ENCODE results near the gene STRC.
"Not testable (repeated sequence)": the region's sequence is repeated elsewhere in the genome, so short reads cannot be mapped to it uniquely, and the experiment has no call there.

The STRC gene

DNA sequence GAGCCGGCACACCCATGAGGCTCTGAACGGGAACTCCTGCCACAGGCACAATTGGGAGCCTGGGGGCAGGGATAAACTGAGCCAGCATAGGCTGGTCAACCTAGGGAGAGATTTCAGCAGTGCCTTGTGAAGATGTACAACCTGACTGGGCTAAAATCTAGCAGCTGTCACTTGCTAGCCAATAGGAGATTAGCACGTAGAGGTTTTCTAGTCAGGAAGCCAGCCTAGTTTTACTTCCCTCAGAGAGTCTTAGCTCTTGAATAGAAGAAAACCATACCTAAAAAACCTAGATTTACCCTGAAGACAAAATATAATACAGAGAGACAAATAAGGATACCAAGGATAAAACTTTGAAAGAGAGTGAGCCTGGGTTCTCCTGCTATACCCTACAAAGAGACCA is 55.8 kb downstream of the STRC start:
- DNase-seq: not testable (repeated sequence)

DNA sequence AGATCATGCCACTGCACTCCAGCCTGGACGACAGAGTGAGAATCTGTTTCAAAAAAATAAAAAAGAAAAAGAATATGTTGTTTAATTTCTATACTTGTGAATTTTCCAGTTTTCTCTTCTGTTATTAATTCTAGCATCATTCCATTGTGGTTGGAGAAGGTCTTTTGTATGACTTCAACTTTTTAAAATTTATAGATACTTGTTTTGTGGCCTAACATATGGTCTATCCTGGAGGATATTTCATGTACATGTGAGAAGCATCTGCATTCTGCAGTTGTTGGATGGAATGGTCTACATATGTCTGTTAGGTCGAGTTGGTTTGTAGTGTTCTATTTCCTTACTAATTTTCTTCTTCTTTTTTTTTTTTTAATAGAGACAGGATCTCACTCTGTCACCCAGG is 65.6 kb downstream of the STRC start:
- DNase-seq: no peak

DNA sequence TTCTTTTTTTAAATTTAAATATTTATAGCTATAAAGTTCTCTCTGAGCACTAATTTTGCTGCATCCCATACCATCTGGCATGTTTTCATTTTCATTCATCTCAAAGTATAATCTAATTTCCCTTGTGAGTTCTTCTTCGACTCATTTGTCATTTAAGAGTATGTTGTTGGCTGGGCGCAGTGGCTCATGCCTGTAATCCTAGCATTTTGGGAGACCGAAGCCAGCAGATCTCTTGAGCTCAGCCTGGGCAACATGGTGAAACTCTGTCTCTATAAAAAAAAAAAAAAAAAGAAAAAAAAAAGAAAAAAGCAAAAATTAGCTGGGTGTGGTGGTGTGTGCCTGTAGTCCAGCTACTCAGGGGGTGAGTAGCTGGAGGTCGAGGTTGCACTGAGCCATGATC is 66.3 kb downstream of the STRC start:
- no peak for DNase-seq

DNA sequence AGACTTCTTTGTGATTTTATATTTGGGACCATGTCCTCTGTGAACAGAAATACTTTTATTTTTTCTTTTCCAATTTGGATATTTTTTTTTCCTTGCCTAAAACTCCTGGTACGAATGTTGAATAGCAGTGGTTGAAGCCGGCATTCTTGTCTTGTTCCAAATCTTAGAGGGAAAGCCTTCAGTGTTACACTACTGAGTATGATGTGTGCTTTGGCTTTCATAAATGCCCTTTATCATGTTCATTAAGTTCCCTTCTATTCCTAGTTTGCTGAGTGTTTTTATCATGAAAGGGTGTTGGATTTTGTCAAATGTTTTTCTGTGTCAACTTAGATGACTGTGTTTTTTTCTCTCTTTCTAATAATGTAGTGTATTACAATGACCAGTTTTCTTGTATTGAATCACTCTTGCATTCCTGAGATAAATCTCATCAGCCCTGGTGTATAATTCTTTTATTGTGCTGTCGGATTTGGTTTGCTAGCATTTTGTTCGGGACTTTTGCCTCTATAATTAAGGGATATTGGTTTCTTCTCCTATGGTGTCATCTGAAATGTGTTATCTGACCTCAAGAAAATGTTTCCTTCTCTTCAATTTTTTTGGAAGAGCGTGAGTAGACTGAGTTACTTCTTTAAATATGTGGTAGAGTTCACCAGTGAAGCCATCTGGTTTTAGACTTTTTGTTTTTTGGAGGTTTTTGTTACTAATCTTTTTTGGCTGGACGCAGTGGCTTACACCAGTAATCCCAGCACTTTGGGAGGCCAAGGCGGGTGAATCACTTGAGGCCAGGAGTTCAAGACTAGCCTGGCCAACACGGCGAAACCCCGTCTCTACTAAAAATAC is 67.9 kb downstream of the STRC start:
- no peak for DNase-seq
